HepG2 (cell line): ENCODE data around the gene DHX16. TPM values are rescaled to one million over a fixed set of nuclear protein-coding genes. Genes with fewer than 3 reads are reported as not detected.

Experiments used
- FOSL2 ChIP-seq: sonication (generic); formaldehyde crosslinking; IDR thresholded peaks from 2 replicates; pipeline ENCODE4 v1.4.0; 2020; ENCODE audit warnings: missing genetic modification reagents
- GABPB1 ChIP-seq: IDR thresholded peaks from 2 replicates; pipeline ENCODE4 v1.6.1; 2016; ENCODE audit warnings: mild to moderate bottlenecking, missing genetic modification reagents, moderate library complexity, missing compliant biosample characterization
- MXD4 ChIP-seq: IDR thresholded peaks from 2 replicates; pipeline ENCODE4 v1.6.1; 2016; ENCODE audit warnings: mild to moderate bottlenecking, missing biosample characterization, missing genetic modification reagents
- NCOA5 ChIP-seq: sonication (generic); formaldehyde crosslinking; IDR thresholded peaks from 2 replicates; pipeline ENCODE4 v1.4.0; 2020; ENCODE audit warnings: missing genetic modification reagents
- PITX1 ChIP-seq: sonication (generic); formaldehyde crosslinking; IDR thresholded peaks from 2 replicates; pipeline ENCODE4 v1.5.1; 2020; ENCODE audit warnings: mild to moderate bottlenecking, missing genetic modification reagents
- RARA ChIP-seq: IDR thresholded peaks from 2 replicates; pipeline ENCODE4 v1.6.1; 2016; ENCODE audit warnings: missing genetic modification reagents, missing compliant biosample characterization
- SIX4 ChIP-seq: sonication (generic); formaldehyde crosslinking; IDR thresholded peaks from 2 replicates; pipeline ENCODE4 v1.4.0; 2020; ENCODE audit warnings: missing genetic modification reagents
- TBX3 ChIP-seq: fragments of 450-650 bp; IDR thresholded peaks from 2 replicates; pipeline ENCODE4 v1.6.1; 2017; ENCODE audit warnings: antibody characterized with exemption, mild to moderate bottlenecking, inconsistent platforms, borderline replicate concordance
- ZBTB3 ChIP-seq: sonication (generic); formaldehyde crosslinking; IDR thresholded peaks from 2 replicates; pipeline ENCODE4 v1.4.0; 2020; ENCODE audit warnings: low read depth, mild to moderate bottlenecking, moderate library complexity, missing genetic modification reagents, borderline replicate concordance
- ZNF124 ChIP-seq: sonication (generic); formaldehyde crosslinking; IDR thresholded peaks from 2 replicates; pipeline ENCODE4 v1.4.0; 2020; ENCODE audit warnings: missing genetic modification reagents
- ZNF205 ChIP-seq: IDR thresholded peaks from 2 replicates; pipeline ENCODE4 v1.6.1; 2018; ENCODE audit warnings: missing biosample characterization, missing genetic modification reagents
- ZNF235 ChIP-seq: sonication (generic); formaldehyde crosslinking; IDR thresholded peaks from 2 replicates; pipeline ENCODE4 v1.8.1; 2023; ENCODE audit warnings: mild to moderate bottlenecking, missing genetic modification reagents, borderline replicate concordance
- ZNF251 ChIP-seq: sonication (generic); formaldehyde crosslinking; IDR thresholded peaks from 2 replicates; pipeline ENCODE4 v1.9.0; 2021; ENCODE audit warnings: mild to moderate bottlenecking, missing genetic modification reagents
- ZNF546 ChIP-seq: sonication (generic); formaldehyde crosslinking; conservative IDR thresholded peaks from 2 replicates; pipeline ENCODE4 v1.8.1; 2023; ENCODE audit warnings: mild to moderate bottlenecking, missing genetic modification reagents
- ZNF567 ChIP-seq: sonication (generic); formaldehyde crosslinking; IDR thresholded peaks from 2 replicates; pipeline ENCODE4 v1.8.1; 2023; ENCODE audit warnings: mild to moderate bottlenecking, missing genetic modification reagents, borderline replicate concordance
- ZNF720 ChIP-seq: sonication (generic); formaldehyde crosslinking; IDR thresholded peaks from 2 replicates; pipeline ENCODE4 v1.4.0; 2020; ENCODE audit warnings: missing genetic modification reagents
- ZNF770 ChIP-seq: sonication (generic); formaldehyde crosslinking; IDR thresholded peaks from 2 replicates; pipeline ENCODE4 v1.5.0; 2020; ENCODE audit warnings: mild to moderate bottlenecking, missing genetic modification reagents
- ZSCAN20 ChIP-seq: sonication (generic); formaldehyde crosslinking; IDR thresholded peaks from 2 replicates; pipeline ENCODE4 v1.4.0; 2020; ENCODE audit warnings: missing genetic modification reagents, mild to moderate bottlenecking, borderline replicate concordance
- ZSCAN22 ChIP-seq: sonication (generic); formaldehyde crosslinking; IDR thresholded peaks from 2 replicates; pipeline ENCODE4 v1.4.0; 2020; ENCODE audit warnings: mild to moderate bottlenecking, missing genetic modification reagents
- polyA plus RNA-seq, 8 experiments: library from polyadenylated mRNA; depleted of rRNA in 3 of 8; stranded (reverse) in 7 of 8; unstranded in 1 of 8; fragments of >200 nt; fragmentation: Illumina TruSeq in 4 of 8; extraction: Trizol in 4 of 8; gene quantifications; 2 replicates each; pipeline versions ENCODE4 v1.2.1 to v1.2.3, GENCODE V29; 2011 to 2016; ENCODE audit warnings: low read depth in 4 of 8, missing spikeins in 1 of 8, mixed read lengths in 1 of 8; ENCODE audit not compliant: insufficient read depth in 1 of 8
- total RNA-seq, 5 experiments: library from RNA; depleted of rRNA; stranded (reverse); fragments of >200 nt; fragmentation: Illumina TruSeq; extraction: Trizol; gene quantifications; 2 replicates each; pipeline ENCODE4 v1.2.3, GENCODE V29; 2016; ENCODE audit warnings: low read depth in 1 of 5
- TF ChIP-seq, protein P1 (sequence below): sonication (generic); formaldehyde crosslinking; IDR thresholded peaks from 2 replicates; pipeline ENCODE4 v1.8.0; 2022; ENCODE audit warnings: mild to moderate bottlenecking, missing genetic modification reagents, moderate library complexity
- TF ChIP-seq, protein P2 (sequence below): sonication (generic); formaldehyde crosslinking; IDR thresholded peaks from 2 replicates; pipeline ENCODE4 v1.4.0; 2020; ENCODE audit warnings: missing genetic modification reagents, mild to moderate bottlenecking, borderline replicate concordance
- TF ChIP-seq, protein P3 (sequence below): sonication (generic); formaldehyde crosslinking; IDR thresholded peaks from 2 replicates; pipeline ENCODE4 v1.8.0; 2022; ENCODE audit warnings: mild to moderate bottlenecking, missing genetic modification reagents

DHX16 gene
- total and polyA plus RNA-seq, 2 of the 13 experiments (the other 11 are each of a cell fraction or from before 2014, with no cell fraction given) = 57.0 to 58.5 TPM

GRCh38 chr6:30647242-30648116, 25.3 kb downstream of the DHX16 start (continued):
- no peak; the same call in 1 of the 2 replicates for TF ChIP-seq SIX4
- TF ChIP-seq ZNF251 (CRISPR knock-in tag) = peak; percentile 82; the same call in 1 of the 2 replicates
- TF ChIP-seq ZSCAN20 (CRISPR knock-in tag) = peak; percentile 93; the same call in 1 of the 2 replicates
- TF ChIP-seq TBX3 = no peak; the same call in 1 of the 2 replicates
- TF ChIP-seq ZNF770 (CRISPR knock-in tag) = peak; percentile 82
- TF ChIP-seq PITX1 (CRISPR knock-in tag) = peak; percentile 53
- 0 out of 2 replicates have a peak, but pooled peaks have one; percentile 67 for TF ChIP-seq ZSCAN22 (CRISPR knock-in tag)
- TF ChIP-seq GABPB1 (CRISPR knock-in tag) = peak; percentile 89
- TF ChIP-seq ZNF567 (CRISPR knock-in tag) = peak; percentile 94; the same call in 1 of the 2 replicates
- 0 out of 2 replicates have a peak, but pooled peaks have one; percentile 5 for TF ChIP-seq NCOA5
- TF ChIP-seq, protein P1, sequence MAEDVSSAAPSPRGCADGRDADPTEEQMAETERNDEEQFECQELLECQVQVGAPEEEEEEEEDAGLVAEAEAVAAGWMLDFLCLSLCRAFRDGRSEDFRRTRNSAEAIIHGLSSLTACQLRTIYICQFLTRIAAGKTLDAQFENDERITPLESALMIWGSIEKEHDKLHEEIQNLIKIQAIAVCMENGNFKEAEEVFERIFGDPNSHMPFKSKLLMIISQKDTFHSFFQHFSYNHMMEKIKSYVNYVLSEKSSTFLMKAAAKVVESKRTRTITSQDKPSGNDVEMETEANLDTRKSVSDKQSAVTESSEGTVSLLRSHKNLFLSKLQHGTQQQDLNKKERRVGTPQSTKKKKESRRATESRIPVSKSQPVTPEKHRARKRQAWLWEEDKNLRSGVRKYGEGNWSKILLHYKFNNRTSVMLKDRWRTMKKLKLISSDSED (CRISPR knock-in tag) = no peak
- peak; percentile 95 for TF ChIP-seq RARA (CRISPR knock-in tag)
- no peak for TF ChIP-seq ZNF720
- peak; percentile 54 for TF ChIP-seq FOSL2 (CRISPR knock-in tag)
- TF ChIP-seq ZNF124 (CRISPR knock-in tag) = no peak; the same call in 1 of the 2 replicates
- peak; percentile 90 for TF ChIP-seq ZNF205 (CRISPR knock-in tag)
- TF ChIP-seq, protein P2, sequence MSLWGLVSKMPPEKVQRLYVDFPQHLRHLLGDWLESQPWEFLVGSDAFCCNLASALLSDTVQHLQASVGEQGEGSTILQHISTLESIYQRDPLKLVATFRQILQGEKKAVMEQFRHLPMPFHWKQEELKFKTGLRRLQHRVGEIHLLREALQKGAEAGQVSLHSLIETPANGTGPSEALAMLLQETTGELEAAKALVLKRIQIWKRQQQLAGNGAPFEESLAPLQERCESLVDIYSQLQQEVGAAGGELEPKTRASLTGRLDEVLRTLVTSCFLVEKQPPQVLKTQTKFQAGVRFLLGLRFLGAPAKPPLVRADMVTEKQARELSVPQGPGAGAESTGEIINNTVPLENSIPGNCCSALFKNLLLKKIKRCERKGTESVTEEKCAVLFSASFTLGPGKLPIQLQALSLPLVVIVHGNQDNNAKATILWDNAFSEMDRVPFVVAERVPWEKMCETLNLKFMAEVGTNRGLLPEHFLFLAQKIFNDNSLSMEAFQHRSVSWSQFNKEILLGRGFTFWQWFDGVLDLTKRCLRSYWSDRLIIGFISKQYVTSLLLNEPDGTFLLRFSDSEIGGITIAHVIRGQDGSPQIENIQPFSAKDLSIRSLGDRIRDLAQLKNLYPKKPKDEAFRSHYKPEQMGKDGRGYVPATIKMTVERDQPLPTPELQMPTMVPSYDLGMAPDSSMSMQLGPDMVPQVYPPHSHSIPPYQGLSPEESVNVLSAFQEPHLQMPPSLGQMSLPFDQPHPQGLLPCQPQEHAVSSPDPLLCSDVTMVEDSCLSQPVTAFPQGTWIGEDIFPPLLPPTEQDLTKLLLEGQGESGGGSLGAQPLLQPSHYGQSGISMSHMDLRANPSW (CRISPR knock-in tag) = peak; percentile 74; the same call in 1 of the 2 replicates
- TF ChIP-seq ZNF235 (CRISPR knock-in tag) = peak; percentile 39; the same call in 1 of the 2 replicates
- TF ChIP-seq ZNF546 (CRISPR knock-in tag) = peak; percentile 89
- TF ChIP-seq, protein P3, sequence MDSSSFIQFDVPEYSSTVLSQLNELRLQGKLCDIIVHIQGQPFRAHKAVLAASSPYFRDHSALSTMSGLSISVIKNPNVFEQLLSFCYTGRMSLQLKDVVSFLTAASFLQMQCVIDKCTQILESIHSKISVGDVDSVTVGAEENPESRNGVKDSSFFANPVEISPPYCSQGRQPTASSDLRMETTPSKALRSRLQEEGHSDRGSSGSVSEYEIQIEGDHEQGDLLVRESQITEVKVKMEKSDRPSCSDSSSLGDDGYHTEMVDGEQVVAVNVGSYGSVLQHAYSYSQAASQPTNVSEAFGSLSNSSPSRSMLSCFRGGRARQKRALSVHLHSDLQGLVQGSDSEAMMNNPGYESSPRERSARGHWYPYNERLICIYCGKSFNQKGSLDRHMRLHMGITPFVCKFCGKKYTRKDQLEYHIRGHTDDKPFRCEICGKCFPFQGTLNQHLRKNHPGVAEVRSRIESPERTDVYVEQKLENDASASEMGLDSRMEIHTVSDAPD (CRISPR knock-in tag) = no peak
- peak; percentile 92 for TF ChIP-seq MXD4 (CRISPR knock-in tag)
- TF ChIP-seq ZBTB3 (CRISPR knock-in tag) = peak; percentile 73; the same call in 1 of the 2 replicates
